ENCODE data around the gene SYCN.

DNA sequence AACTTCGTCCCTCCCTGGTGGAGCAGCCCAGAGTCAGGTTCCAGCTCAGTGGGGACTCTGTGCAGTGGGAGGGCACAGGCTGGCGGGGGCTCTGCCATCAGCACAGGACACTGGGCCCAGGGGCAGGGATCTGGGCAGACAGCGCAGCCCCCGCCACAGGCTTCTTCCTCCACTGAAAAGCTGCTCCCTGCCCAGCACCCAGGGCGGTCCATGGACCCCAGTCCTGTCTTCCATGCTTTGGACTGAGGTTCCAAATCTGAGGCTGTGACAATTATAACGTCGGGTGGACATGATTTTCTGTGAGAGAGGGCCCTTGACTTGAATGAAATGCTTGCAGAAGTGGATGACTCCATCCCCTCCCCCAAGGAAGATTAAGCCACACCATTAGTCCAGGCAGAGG lies 28.5 kb downstream of the SYCN start:
- TF ChIP-seq, protein P1, sequence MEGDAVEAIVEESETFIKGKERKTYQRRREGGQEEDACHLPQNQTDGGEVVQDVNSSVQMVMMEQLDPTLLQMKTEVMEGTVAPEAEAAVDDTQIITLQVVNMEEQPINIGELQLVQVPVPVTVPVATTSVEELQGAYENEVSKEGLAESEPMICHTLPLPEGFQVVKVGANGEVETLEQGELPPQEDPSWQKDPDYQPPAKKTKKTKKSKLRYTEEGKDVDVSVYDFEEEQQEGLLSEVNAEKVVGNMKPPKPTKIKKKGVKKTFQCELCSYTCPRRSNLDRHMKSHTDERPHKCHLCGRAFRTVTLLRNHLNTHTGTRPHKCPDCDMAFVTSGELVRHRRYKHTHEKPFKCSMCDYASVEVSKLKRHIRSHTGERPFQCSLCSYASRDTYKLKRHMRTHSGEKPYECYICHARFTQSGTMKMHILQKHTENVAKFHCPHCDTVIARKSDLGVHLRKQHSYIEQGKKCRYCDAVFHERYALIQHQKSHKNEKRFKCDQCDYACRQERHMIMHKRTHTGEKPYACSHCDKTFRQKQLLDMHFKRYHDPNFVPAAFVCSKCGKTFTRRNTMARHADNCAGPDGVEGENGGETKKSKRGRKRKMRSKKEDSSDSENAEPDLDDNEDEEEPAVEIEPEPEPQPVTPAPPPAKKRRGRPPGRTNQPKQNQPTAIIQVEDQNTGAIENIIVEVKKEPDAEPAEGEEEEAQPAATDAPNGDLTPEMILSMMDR (IDR thresholded peaks at IDR 0.05 in 2 of 3, conservative IDR thresholded peaks at IDR 0.05 in 1 of 3; ENCODE audit: borderline replicate concordance in 1 of 3, insufficient read depth in 1 of 3, low read depth in 2 of 3, low read length in 2 of 3) = no peak
- TF ChIP-seq EZH2phosphoT487 (IDR thresholded peaks at IDR 0.05; ENCODE audit: borderline replicate concordance) = no peak

Measured in HCT116 (cell line).